A549 treated with AZD9567 at 1 μM for 4 hours (cell line): ENCODE data around the gene ZNF438. TPM values are rescaled to one million over a fixed set of nuclear protein-coding genes. Genes with fewer than 3 reads are reported as not detected.

Experiments used
- total RNA-seq: library from RNA; stranded (reverse); fragments of 200-300 nt; extraction: Qiagen RNA extraction; gene quantifications from 5 replicates; pipeline ENCODE4 v1.2.3, GENCODE V29; 2022; ENCODE audit not compliant: insufficient read depth

Gene ZNF438, protein sequence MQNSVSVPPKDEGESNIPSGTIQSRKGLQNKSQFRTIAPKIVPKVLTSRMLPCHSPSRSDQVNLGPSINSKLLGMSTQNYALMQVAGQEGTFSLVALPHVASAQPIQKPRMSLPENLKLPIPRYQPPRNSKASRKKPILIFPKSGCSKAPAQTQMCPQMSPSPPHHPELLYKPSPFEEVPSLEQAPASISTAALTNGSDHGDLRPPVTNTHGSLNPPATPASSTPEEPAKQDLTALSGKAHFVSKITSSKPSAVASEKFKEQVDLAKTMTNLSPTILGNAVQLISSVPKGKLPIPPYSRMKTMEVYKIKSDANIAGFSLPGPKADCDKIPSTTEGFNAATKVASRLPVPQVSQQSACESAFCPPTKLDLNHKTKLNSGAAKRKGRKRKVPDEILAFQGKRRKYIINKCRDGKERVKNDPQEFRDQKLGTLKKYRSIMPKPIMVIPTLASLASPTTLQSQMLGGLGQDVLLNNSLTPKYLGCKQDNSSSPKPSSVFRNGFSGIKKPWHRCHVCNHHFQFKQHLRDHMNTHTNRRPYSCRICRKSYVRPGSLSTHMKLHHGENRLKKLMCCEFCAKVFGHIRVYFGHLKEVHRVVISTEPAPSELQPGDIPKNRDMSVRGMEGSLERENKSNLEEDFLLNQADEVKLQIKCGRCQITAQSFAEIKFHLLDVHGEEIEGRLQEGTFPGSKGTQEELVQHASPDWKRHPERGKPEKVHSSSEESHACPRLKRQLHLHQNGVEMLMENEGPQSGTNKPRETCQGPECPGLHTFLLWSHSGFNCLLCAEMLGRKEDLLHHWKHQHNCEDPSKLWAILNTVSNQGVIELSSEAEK
- 0.92 to 1.9 TPM (median 1.7 TPM) in 5 replicates for total RNA-seq

DNA sequence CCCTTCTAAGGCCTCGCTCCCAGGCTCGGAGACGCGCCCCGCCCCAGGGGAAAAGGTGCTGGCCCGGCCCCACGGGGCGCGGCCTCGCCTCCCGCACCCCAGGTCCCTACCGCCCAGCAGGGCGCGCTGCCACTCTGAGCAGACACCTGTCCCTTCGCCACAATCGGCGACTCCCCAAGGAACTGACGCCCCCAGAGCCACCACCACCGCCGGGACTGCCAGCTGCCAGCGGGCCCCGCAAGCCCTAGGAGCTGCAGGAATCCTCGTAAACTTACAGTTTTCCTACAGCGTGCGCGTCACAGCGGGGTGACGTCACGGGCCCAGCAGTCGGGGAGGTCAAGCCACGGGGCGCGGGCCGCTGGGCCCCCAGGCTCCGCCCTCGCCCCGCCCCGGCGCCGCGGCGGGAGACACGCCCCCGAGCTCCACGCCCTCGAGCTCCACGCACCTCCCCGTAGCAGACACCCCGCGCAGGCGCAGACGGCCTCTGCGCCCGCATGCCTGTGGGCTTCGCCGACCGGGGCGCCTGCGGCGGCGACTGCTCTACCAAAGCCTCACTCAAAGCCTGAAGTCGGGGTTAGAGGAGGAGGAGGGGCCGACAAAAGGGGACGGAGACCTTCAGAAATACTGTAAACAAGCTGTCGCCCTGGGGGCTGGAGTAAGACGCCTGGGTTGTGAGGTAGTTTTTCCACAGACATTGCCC, at the start of gene ZNF438:
ZNF438 (minus strand) TSS at position 308 of the 700 bp plus-strand sequence. CDS start 154,831 bp downstream, outside the sequence.

